Inferior parietal cortex (tissue), 1 donor: ENCODE measurements around the gene LRRC4.

Experiments used
- DNase-seq: peaks from one replicate; pipeline ENCODE4 v3.0.0-alpha.2; 2016; ENCODE audit errors: extremely low spot score

LRRC4 gene

DNA sequence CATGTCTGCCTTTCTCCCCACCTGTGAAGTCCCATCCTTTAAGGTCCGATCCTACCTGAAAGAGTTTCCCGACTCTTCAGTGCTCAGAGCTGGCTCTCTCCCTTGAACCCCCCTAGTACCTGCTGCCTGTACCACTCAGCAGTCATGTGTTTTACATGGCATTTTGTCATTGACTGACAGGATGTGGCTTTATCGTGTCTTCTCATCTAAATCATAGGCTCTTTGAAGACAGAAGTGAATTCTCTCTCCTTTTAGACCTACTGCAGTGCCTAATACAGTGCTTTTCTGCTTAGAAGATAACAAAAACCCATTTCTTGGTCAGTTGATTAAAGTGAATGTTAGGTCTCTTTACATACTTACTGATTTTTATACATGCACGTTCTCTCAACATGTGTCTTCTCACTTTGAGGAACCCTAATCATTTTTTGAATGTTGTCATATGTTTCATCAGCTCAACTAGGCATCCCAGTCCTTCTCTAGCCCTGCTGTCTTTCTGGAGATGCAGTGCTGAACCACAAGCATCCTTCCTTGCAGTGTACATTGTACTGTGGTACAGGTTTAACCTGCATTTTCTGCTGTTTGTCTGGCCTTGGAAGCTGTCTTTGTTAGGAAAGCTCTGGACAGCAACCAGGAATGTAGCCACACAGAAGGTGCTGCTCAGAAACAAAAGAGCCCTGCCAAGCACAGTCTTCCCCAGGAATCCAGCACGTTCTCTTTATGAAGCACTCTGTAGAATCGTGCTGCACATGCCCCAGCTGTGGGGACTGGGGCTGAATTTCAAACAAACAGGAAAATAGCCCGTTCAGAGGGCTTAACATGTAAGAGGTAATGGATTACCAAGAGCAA is 28.1 kb upstream of the LRRC4 start:
- no peak for DNase-seq

- DNase-seq, result no peak
Measured at GRCh38 chr7:128057909-128058308, 26.7 kb upstream of the LRRC4 start.

GRCh38 chr7:128056901-128057300 is 25.7 kb upstream of the LRRC4 start:
- no peak for DNase-seq

DNA sequence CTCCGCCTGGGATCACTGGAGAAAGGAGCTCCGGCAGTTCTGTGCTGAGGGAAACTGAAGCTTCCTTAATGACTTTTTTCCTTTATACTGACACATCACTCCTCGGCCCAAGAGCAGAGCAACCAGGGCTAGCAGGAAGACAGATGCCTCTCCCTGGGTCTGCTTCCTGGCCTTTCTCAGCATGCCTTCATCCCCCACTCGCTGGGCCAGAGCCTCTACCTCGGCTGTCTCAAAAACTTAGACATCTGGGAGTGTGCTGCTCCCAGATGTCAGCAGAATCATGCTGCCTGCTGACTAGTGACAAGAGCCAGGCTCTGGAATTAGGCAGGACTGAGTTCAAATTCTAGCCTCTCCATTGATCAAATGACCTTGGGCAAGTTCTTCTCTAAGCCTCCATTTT is 24.4 kb upstream of the LRRC4 start:
- no peak for DNase-seq

DNA sequence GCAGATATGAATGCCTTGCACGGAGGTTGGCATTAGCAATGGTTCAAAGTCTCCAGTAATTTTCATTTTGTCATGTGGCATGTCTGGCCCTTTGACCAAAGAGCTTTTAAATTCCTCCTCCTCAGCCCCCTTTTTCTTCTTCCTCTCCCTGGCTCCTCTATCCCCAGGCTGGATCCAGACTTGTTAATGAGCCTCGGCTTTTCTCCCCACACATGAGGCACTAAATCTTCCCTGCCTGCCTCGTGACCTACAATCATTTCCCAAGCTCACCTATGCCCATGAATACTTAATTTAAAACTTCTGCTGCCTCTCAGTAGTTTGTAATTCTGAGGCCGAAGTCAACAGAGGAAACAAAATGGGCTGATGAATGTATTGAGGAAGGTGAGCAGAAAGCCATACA is 23.3 kb upstream of the LRRC4 start:
- no peak for DNase-seq

- no peak for DNase-seq
Measured at GRCh38 chr7:128053991-128054390, 22.8 kb upstream of the LRRC4 start.

DNA sequence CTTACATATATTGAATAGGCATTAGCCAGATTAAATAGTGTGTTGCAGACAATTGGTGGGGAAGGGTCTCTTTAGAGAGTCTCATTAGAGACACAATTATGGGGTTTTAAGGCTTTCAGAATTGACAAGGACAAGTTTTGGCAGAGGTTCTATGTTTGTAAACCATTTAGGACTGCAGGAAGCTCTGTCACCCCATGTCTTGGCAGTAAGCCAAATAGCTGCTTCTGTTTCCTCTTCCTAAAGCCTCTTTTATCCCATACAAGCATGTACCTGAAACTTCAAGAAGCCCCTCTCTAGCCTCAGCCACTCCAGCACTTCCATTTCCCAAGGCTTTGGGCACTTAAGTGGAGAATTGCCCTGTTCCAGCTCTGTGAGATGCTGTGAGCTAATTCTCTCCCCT is 21.8 kb upstream of the LRRC4 start:
- no peak for DNase-seq

DNA sequence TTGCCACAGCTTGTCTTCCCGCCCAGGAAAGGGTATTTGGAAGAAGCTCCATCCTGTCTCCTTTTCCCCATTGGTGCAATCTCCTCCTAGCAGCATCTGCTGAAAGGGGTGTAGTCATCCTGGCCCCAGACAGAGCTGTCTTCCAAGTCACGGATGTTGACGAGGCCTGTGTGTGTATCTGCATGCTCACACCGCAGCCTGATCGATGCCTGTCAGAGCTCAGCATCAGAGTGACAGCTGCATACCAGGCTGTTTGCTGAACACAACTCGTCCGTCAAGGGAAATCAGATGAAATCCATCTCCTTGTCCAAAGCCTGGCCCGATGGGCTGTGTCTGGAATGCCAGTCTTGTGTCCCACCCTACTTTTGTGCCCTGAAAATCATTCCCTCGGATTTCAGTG is 21.2 kb upstream of the LRRC4 start:
- DNase-seq, result no peak

- DNase-seq, result no peak
Measured at GRCh38 chr7:128045766-128046165, 14.5 kb upstream of the LRRC4 start.

GRCh38 chr7:128045158-128045557 is 13.9 kb upstream of the LRRC4 start:
- DNase-seq, result no peak

GRCh38 chr7:128044064-128044463 is 12.8 kb upstream of the LRRC4 start:
- DNase-seq, result no peak

DNA sequence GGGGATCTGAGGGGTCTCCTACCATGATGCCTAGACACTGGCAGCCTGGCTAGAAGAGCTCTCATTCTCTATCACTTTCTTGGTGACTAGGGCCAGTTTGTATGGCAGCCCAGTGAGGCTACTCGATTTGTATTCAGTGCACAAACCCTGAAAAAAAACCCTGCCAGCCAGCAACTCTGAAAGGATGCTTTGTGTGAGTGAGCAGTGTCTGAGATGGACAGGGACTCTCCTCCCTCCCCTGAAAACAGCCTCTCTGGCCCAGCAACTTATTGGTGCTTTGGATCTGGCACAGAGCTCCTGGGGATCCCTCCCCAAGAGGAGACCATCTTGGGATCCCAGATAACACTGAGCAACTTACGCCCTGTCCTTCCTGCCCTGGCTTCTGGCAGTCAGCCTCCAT is 10.8 kb upstream of the LRRC4 start:
- peak; percentile 90 for DNase-seq

- no peak for DNase-seq
Measured at GRCh38 chr7:128041203-128041602, 10.0 kb upstream of the LRRC4 start.

- DNase-seq, result no peak
Measured at GRCh38 chr7:128040205-128040604, 9.0 kb upstream of the LRRC4 start.

GRCh38 chr7:128039544-128039953 is 8.3 kb upstream of the LRRC4 start:
- no peak for DNase-seq

GRCh38 chr7:128037880-128038619 is 6.8 kb upstream of the LRRC4 start:
- no peak for DNase-seq

- DNase-seq, result no peak
Measured at GRCh38 chr7:128037081-128037480, 5.8 kb upstream of the LRRC4 start.

GRCh38 chr7:128036226-128036940 is 5.1 kb upstream of the LRRC4 start:
- no peak for DNase-seq

GRCh38 chr7:128035712-128036111 is 4.5 kb upstream of the LRRC4 start:
- no peak for DNase-seq

DNA sequence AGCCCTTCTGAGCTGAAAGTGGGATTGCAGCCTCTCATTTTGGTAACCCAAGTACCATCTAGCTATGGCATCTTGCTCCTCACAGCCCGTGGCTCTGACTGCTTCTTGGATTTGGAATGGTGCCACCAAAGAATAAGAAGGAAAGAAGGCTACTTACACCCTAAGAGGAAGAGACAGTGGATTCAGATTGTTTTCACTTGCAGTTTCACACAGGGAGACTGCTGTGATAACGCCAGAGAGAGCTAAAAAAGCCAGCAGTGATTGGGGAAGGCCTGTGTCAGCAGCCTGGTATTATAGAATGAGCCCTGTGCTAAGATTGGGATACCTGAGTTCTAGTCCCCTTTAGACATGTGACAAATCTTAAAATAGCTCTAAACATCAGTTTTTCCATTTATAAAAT is 3.6 kb upstream of the LRRC4 start:
- no peak for DNase-seq

DNA sequence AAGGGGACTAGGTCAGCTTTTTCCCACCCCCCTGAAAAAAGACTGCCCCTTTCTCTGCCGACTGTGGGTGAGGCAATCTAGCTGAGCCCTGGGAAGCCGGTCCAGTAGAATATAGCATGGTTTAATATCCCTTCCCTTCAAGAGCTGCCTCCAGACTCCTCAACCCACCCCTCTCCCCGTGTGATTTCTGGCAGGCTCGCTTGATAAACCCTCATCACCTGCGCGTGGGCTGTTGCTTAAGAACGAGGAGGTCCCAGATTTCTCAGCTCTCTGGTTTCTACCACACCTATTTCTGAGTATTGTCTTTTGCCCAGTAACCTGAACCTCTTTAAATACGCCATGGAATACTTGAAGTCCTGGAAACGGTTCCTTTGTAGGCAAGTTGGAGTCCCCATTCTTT is 2.0 kb upstream of the LRRC4 start:
- no peak for DNase-seq

DNA sequence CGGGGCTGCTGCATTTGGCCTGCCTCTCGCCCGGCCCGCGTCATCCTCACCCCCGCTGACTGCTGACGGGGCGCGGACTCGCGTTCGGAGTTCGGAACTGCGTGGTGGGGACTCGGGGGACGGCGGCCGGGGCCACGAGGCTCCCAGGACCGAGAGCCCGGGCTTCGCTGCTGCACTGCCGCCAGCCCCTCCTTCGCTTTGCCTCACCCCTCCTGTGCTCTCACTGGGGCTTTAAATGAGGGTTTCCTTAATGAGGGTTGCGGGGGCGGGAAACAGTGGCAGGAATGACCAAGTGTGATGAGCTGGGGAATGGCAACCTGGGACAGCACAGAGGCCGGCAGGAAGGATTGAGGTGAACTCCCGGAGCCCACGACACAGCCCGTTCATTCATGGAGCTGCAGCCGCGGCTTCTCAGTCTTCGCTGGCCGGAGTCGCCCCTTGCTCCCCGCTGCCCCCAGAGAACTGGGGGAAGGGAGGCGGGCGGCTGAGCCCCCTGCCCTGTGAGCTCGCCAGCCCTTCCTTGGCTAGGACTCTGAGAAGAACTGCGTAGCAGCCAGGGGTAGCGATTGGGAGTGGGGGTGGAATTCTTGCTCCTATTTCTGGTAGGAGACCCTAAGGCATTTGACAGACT is 1.5 kb upstream of the LRRC4 start:
- no peak for DNase-seq
